ENCODE results near the gene CRYBG1. TPM values are rescaled to one million over a fixed set of nuclear protein-coding genes. Genes with fewer than 3 reads are reported as not detected.

The CRYBG1 gene
- total and polyA plus RNA-seq, 2 of the 13 experiments (the other 11 are each of a cell fraction or from before 2014, with no cell fraction given) = 10.1 to 21.9 TPM

GRCh38 chr6:106529438-106529837, 168.9 kb downstream of the CRYBG1 start:
- intact Hi-C loops (cut with micrococcal nuclease; ENCODE audit: unreplicated experiment) = no loop called here
- Histone ChIP-seq H4K20me1 (ENCODE audit: insufficient read depth, low read length) (no peaks in the 10 kb centered on the region), H2AFZ (ENCODE audit: low read length) (no peak overlapping the region), H3K27me3 (ENCODE audit: control insufficient read depth in 1 of 2, insufficient read depth in 2 of 2, low read length in 2 of 2) (no peaks in the 10 kb centered on the region), H3K36me3 (replicated peaks in 1 of 2; ENCODE audit: control insufficient read depth in 1 of 2, insufficient read depth in 2 of 2, low read length in 2 of 2) (peaks cover 8 to 47% of the 10 kb centered on the region in 2 experiments), H3K9ac (ENCODE audit: insufficient read depth, low read depth, low read length) (no peak overlapping the region), H3K4me1 (ENCODE audit: insufficient read depth, low read length) (no peaks in the 10 kb centered on the region), H3K79me2 (ENCODE audit: insufficient read depth, low read length) (no peaks in the 10 kb centered on the region), H3K9me3 (ENCODE audit: low read length) (no peaks in the 10 kb centered on the region), H3K4me3 (replicated peaks in 1 of 3; ENCODE audit: insufficient read depth in 1 of 3, low read depth in 2 of 3, low read length in 3 of 3) (no peak overlapping the region), H3K4me2 (ENCODE audit: low read depth, low read length) (no peak overlapping the region), H3K27ac (ENCODE audit: extremely low read length, insufficient read depth, low read length) (no peak overlapping the region)
- FAIRE-seq (no peak), DNase-seq (ENCODE audit: low spot score) (no peak), ATAC-seq (no peak)
- BruUV-seq (replicated peaks) = no TSS peak
- no peak for TF ChIP-seq CREB1 (IDR thresholded peaks at IDR 0.05)
- TF ChIP-seq CREB1 (CRISPR knock-in tag; IDR thresholded peaks at IDR 0.05) = no peak
- no peak for TF ChIP-seq ATRX (CRISPR knock-in tag; IDR thresholded peaks at IDR 0.05; ENCODE audit: borderline replicate concordance)
- TF ChIP-seq FOSL2 (CRISPR knock-in tag; IDR thresholded peaks at IDR 0.05) = no peak
- ChIA-PET POLR2A (no interaction called here), CTCF (ENCODE audit: low intra/inter-chr PET ratio, low total read pairs) (no interaction called here)
- in situ Hi-C loops (cut with HindIII; ENCODE audit: extremely low pct_ligation_motif_present, low pct_unique_long_range_greater_than_20kb) = no loop called here
- WGBS (ENCODE audit: low lambda C conversion rate) = 90% methylated on average over 3 of the region's 3 CpGs

GRCh38 chr6:106530026-106530425, 169.5 kb downstream of the CRYBG1 start:
- BruUV-seq (replicated peaks) = TSS peak; percentile 13
- ATAC-seq (no peak), DNase-seq (ENCODE audit: low spot score) (no peak), FAIRE-seq (no peak)
- no peak overlapping the region for H3K9ac ChIP-seq (ENCODE audit: insufficient read depth, low read depth, low read length)
- no peak overlapping the region for H3K27ac ChIP-seq (ENCODE audit: extremely low read length, insufficient read depth, low read length)
- no peaks in the 10 kb centered on the region for H4K20me1 ChIP-seq (ENCODE audit: insufficient read depth, low read length)
- no peak overlapping the region for H3K4me3 ChIP-seq (replicated peaks in 1 of 3; ENCODE audit: insufficient read depth in 1 of 3, low read depth in 2 of 3, low read length in 3 of 3)
- in situ Hi-C loops (cut with HindIII; ENCODE audit: extremely low pct_ligation_motif_present, low pct_unique_long_range_greater_than_20kb) (no loop called here), intact Hi-C loops (cut with micrococcal nuclease; ENCODE audit: unreplicated experiment) (no loop called here)
- H3K79me2 ChIP-seq (ENCODE audit: insufficient read depth, low read length) = no peaks in the 10 kb centered on the region
- WGBS (ENCODE audit: low lambda C conversion rate) = 96% methylated on average over 1 of the region's 1 CpG
- H3K27me3 ChIP-seq (ENCODE audit: control insufficient read depth in 1 of 2, insufficient read depth in 2 of 2, low read length in 2 of 2) = no peaks in the 10 kb centered on the region
- no peaks in the 10 kb centered on the region for H3K4me1 ChIP-seq (ENCODE audit: insufficient read depth, low read length)
- ChIA-PET POLR2A (no interaction called here), CTCF (ENCODE audit: low intra/inter-chr PET ratio, low total read pairs) (no interaction called here)
- H3K36me3 ChIP-seq (replicated peaks in 1 of 2; ENCODE audit: control insufficient read depth in 1 of 2, insufficient read depth in 2 of 2, low read length in 2 of 2) = peaks cover 8 to 44% of the 10 kb centered on the region in 2 experiments
- TF ChIP-seq, protein P1, sequence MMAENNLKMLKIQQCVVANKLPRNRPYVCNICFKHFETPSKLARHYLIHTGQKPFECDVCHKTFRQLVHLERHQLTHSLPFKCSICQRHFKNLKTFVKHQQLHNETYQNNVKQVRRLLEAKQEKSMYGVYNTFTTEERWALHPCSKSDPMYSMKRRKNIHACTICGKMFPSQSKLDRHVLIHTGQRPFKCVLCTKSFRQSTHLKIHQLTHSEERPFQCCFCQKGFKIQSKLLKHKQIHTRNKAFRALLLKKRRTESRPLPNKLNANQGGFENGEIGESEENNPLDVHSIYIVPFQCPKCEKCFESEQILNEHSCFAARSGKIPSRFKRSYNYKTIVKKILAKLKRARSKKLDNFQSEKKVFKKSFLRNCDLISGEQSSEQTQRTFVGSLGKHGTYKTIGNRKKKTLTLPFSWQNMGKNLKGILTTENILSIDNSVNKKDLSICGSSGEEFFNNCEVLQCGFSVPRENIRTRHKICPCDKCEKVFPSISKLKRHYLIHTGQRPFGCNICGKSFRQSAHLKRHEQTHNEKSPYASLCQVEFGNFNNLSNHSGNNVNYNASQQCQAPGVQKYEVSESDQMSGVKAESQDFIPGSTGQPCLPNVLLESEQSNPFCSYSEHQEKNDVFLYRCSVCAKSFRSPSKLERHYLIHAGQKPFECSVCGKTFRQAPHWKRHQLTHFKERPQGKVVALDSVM (CRISPR knock-in tag; IDR thresholded peaks at IDR 0.05) = no peak
- H3K9me3 ChIP-seq (ENCODE audit: low read length) = no peaks in the 10 kb centered on the region
- no peak overlapping the region for H3K4me2 ChIP-seq (ENCODE audit: low read depth, low read length)
- H2AFZ ChIP-seq (ENCODE audit: low read length) = no peak overlapping the region
